ENCODE measurements around the gene MON1A.

Gene MON1A

DNA sequence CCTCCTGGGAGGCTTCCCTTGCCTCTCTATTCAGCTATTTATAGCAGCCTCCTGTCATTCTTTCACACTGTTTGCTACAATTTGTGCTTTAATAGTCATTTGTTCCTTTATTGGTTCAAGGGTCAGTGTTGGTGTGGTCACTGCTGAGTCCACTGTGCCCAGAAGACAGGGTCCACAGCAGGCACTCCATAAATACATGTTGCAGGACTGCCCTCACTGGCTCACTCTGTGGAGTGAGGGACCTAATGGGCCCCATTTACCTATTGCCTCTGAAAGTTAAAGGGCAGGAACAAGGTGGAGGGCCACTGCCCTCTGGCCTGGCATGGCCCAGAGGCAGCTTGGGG is 42.7 kb downstream of the MON1A start:
- no peak for DNase-seq

DNA sequence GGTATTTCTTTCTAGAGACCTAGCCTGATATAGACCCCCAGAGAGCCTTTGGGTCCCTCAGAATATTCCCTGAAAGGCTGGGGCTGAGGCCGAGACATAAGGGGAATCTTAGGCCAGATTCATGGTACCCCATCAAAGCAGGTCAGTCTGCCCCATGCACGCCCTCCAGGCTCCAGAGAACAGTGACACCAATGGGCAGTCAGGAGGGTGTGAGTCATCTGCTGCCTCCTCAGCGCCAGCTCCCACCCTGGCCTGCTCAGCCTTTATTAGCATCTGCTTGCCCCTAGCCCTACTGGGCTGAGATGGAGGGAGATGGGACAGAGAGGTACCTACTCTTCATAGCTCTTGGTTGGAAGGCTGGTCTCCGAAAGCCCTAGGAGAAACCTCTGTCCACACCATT is 45.6 kb downstream of the MON1A start:
- DNase-seq: no peak

DNA sequence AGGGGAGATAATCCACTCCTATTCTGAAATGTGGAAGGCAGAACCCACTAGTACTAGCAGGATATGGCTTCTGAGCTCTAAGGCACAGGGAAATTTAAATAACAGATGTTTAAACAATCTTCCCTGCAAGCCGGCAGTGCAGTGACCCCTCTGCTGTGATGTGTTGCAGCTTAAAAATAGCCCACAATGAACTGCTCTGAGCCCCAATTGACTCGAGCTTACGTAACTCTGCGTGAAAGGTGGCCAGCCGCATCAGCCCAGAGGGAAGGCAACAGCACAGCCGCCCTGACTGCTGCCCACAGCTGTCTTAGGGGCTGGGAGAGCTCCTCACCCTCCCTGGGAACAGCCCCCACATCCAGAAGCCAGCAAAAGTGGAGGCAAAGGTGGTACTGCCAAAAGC is 47.4 kb downstream of the MON1A start:
- DNase-seq: no peak

DNA sequence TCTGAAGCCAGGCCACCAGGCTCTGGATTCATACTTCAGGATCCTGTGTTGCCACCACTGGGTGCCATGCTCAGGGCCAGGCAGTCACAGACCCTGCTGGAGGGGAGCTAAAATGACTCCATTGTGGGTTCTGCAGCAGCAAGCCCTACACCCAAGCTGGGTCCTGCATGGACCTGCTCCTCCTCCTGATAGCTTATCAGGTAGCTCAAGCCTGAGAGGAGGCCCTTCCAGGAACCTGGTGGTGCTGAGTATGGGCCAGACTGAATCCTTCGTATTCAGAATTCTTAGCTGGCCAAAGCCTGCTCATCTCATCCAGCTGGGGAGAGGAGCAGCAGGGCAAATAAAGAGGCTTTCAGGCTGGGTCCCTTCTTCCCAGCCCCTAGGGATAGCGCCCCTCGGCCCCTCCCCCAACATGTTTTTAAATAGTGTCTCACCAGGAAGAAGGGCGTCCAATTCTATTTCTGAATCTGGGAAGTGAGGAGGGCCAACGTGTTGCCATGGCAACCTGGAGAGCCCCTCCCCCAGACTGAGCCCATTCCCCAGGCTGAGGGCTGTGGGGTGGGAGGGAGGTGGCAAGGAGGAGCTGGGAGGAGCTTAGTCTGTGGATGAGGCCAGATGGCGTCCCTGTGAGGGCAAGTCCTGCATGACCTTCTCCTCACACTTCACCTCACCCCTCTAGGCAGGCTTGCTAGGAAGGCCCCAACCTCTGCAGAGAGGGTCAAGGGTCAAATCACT is 48.9 kb downstream of the MON1A start:
- no peak for DNase-seq

DNA sequence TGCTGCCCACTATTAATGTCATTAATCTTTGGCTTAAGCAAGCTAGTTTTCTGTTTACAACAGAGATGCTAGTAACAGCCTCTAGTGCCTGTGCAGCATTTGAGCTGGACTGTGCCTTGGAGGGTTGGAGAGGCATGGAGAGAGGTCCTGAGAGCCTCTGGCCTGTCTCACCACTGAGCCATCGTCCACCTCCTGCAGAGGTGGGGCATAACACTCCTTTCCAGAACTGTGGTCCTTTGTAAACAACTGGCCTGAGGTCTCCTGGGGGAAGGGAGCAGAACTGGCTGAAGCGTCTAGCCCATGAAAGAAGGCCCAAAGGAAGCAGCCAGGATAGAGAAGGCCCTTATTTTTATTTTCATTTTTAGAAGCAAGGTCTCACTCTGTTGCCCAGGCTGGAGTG is 49.9 kb downstream of the MON1A start:
- DNase-seq: no peak

- no peak for DNase-seq
Measured at GRCh38 chr3:49878686-49879085, 50.9 kb downstream of the MON1A start.

DNA sequence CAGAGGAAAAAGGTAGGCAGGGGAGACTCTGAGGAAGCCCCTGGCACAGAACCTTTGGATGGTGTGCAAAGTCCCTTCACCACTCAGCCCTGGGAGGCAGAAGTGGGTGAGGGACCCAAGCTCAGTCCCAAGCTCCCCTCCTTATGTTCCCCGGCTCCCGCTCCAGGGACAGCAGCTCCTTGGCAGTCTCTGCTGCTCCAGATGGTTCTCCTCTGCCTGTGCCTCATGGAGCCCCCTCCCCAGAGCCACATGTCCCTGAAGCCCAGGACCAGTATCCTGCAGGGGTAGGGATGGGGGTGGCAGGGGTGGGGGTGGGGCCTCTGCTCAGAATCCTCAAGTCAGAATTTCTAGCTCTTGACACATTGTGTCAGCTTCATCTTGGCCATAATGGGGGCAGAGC is 51.9 kb downstream of the MON1A start:
- DNase-seq: no peak

DNA sequence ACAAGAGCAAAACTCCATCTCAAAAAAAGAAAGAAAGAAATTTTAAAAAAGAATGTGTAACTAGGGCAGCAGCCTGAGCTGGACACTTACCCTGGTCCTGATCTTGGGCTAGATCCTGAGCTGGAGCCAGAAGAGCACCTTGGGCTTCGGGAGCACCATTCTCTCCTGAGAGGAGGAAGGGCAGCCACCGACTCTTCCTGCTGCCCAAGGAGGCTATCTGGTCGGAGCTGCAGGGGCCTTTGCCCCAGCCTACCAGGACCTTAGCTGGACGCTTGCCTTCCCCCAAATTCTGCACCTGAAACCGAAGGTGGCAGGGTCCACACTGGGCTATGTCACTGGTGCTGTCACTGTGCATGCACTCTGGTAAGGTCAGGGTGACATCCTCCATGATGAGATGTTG is 53.0 kb downstream of the MON1A start:
- DNase-seq: no peak

DNA sequence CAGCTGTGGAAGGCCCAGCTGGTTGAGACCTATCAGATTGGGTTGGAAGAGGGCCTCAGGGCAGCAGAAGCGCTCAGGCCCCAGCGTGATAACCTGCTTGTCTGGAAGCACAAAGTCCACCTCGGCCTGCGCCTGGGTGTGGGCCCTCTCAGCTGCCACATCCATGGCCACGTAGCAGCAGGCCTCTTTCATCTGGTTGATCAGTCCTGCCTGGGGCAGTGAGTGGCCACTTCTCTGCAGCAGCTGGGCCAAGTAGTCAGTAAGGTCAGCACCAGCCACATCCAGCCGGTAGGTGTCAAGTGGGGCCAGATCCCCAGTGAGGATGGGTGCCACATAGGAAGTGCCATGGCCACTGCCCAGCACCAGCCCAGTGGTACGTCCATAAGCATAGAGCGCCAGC is 56.0 kb downstream of the MON1A start:
- DNase-seq: no peak

- no peak for DNase-seq
Measured at GRCh38 chr3:49872801-49873281, 56.8 kb downstream of the MON1A start.

GRCh38 chr3:49871531-49872153 is 58.0 kb downstream of the MON1A start:
- DNase-seq: no peak

- DNase-seq: peak; percentile 70
Measured at GRCh38 chr3:49869525-49870126, 60.0 kb downstream of the MON1A start, which contains the start of gene CAMKV. TSS of gene CAMKV (minus strand) at chr3:49869906. CDS start at chr3:49862388, 7,518 bp downstream.

DNA sequence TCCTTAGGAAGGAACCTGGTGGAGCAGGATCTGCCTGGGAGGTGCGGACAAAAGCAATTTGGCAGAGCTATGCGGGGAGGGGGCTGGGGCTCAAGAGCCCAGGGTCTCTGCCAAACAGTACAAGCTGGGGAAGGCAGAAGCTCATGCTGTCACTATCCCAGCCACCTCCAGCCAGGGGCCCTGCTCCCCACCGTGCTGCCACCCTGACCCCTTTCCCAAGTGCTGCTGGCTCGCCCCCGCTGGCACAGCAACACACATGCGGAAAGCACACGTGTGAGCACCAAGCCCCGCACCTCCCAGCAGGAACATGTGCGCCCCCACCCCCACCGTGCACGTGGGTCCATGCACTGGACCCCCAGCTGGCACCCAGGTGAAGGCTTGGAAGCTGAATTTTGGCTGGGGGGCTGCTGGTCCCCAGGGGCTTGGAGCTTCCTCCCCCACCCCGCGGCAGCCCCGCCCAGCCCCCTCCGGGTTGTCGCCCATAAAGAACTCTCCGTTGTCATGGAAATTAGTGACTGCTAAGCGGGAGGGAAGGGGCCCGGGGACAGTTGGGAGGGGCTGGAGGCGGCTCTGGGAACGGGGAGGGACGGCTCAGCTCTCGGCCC is 60.6 kb downstream of the MON1A start:
- no peak for DNase-seq

DNA sequence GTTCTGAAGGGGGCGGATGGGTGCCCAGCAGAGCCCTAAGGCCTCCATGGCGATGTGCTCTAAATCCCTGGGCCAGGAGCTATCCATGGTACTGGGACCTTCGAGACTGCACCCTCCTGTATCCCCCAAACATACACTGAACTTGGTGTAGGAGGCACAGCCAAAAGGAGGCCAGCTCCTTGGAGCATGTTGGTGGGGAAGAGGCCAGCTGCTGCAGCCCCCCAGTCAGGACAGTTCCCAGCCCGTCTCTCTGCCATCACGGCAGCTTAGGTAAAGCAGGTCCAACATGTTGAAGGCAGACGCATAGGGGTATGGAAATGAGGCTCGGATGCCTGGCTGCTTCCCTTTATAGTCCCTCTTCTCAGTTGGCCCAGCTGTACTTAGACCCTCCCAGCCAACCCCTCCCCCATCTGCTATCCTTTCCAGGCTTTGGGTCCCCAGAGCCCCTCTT is 61.7 kb downstream of the MON1A start:
- no peak for DNase-seq

GRCh38 chr3:49867400-49867799 is 62.2 kb downstream of the MON1A start:
- DNase-seq: no peak

GRCh38 chr3:49865198-49865784 is 64.3 kb downstream of the MON1A start:
- no peak for DNase-seq

- no peak for DNase-seq
Measured at GRCh38 chr3:49864505-49864904, 65.1 kb downstream of the MON1A start.

GRCh38 chr3:49859576-49860305 is 69.9 kb downstream of the MON1A start:
- DNase-seq: no peak

Measured in activated CD8-positive, alpha-beta memory T cell treated with anti-CD3 and anti-CD28 coated beads, Interleukin-2, amount 50 U/mL, for 48 hours (primary cell).